HCT116 (cell line): ENCODE results near the gene RBFOX2. TPM values are rescaled to one million over a fixed set of nuclear protein-coding genes. Genes with fewer than 3 reads are reported as not detected.

Experiments used
- ATAC-seq: fragments of 200-7000 bp; cut with Tn5 transposase; 2 replicates; pipeline ENCODE4 v1.9.1; 2020; ENCODE audit warnings: mild to moderate bottlenecking, moderate library complexity
- BruUV-seq: library from RNA; stranded (reverse); fragments of 400-500 nt; replicated peaks from 2 replicates; lab custom pipeline; 2021; lab: Mats Ljungman, UMichigan
- CTCF ChIA-PET: fragments of 300-600 bp; sonication (Branson Sonifier 250); formaldehyde crosslinking; loops from one replicate; lab custom pipeline; 2021; ENCODE audit warnings: antibody characterized with exemption; lab: Charles Lee
- POLR2A ChIA-PET: fragments of 300-600, 350-600 bp; sonication (Branson Sonifier 250); formaldehyde crosslinking; loops from one replicate; lab custom pipeline; 2021; ENCODE audit warnings: antibody characterized with exemption; lab: Charles Lee
- RAD21 ChIA-PET, 2 experiments: fragments of 300-600 bp; sonication (Branson Sonifier 250); formaldehyde crosslinking; loops; one replicate each; lab custom pipeline; 2023; ENCODE audit warnings: low total read pairs in 2 of 2; ENCODE audit not compliant: uncharacterized antibody in 2 of 2, unreplicated experiment in 2 of 2, low non-redundant PET in 1 of 2; lab: Charles Lee
- DNase-seq: peaks from one replicate; pipeline ENCODE4 v3.0.0-alpha.2; 2010; ENCODE audit warnings: low read depth, low spot score
- H2AFZ ChIP-seq: fragments of 200-600 bp; shearing (Covaris generic), sonication (generic); 2 replicates; pipeline ENCODE4 v1.6.1; 2017; ENCODE audit warnings: low read depth, mixed run types, mixed read lengths, antibody characterized with exemption, low read length; ENCODE audit not compliant: poor library complexity, severe bottlenecking
- H3K27ac ChIP-seq: 2 replicates; pipeline ENCODE4 v1.5.1; 2012; ENCODE audit warnings: low read depth, low read length
- H3K27me3 ChIP-seq: fragments of 200-600 bp; sonication (generic); 2 replicates; pipeline ENCODE4 v1.6.1; 2016; ENCODE audit warnings: mixed run types, low read length, mixed read lengths; ENCODE audit not compliant: insufficient read depth
- H3K36me3 ChIP-seq, 2 experiments: fragments of 200-500 bp in 1 of 2; fragments of 200-600 bp in 1 of 2; sonication (Bioruptor generic) in 1 of 2; sonication (generic) in 1 of 2; 2 replicates each; pipeline versions ENCODE4 v1.5.1 to v1.6.1; 2014 to 2016; ENCODE audit warnings: low read length in 2 of 2, inconsistent platforms in 1 of 2, mixed read lengths in 1 of 2, mixed run types in 1 of 2; ENCODE audit not compliant: insufficient read depth in 2 of 2, control insufficient read depth in 1 of 2
- H3K4me1 ChIP-seq, 2 experiments: fragments of 200-600 bp in 1 of 2; sonication (generic) in 1 of 2; 2 replicates each; pipeline versions ENCODE4 v1.5.1 to v1.6.1; 2012 to 2017; ENCODE audit warnings: low read length in 2 of 2, inconsistent platforms in 1 of 2, mild to moderate bottlenecking in 1 of 2, mixed read lengths in 1 of 2, mixed run types in 1 of 2, moderate library complexity in 1 of 2; ENCODE audit not compliant: insufficient read depth in 2 of 2, control insufficient read depth in 1 of 2
- H3K4me2 ChIP-seq: fragments of 200-600 bp; sonication (generic); 2 replicates; pipeline ENCODE4 v1.6.1; 2017; ENCODE audit warnings: mixed run types, low read length, mixed read lengths
- H3K4me3 ChIP-seq, 2 experiments: fragments of 200-600 bp in 1 of 2; sonication (generic) in 1 of 2; replicated peaks in 1 of 2; 2 replicates each; pipeline ENCODE4 v1.5.1; 2011 to 2016; ENCODE audit warnings: low read length in 2 of 2, control low read depth in 1 of 2, low read depth in 1 of 2, mild to moderate bottlenecking in 1 of 2, mixed read lengths in 1 of 2, mixed run types in 1 of 2
- H3K79me2 ChIP-seq: fragments of 200-600 bp; sonication (generic); 2 replicates; pipeline ENCODE4 v1.6.1; 2017; ENCODE audit warnings: mild to moderate bottlenecking, mixed run types, low read length, moderate library complexity, mixed read lengths; ENCODE audit not compliant: insufficient read depth
- H3K9ac ChIP-seq: fragments of 200-600 bp; sonication (generic); 2 replicates; pipeline ENCODE4 v1.6.1; 2016; ENCODE audit warnings: low read length, mixed read lengths
- H3K9me2 ChIP-seq: fragments of 200-600 bp; sonication (generic), shearing (Covaris generic); 2 replicates; pipeline ENCODE4 v1.6.1; 2017; ENCODE audit warnings: mixed run types, mild to moderate bottlenecking, moderate library complexity; ENCODE audit not compliant: insufficient read depth
- H3K9me3 ChIP-seq, 2 experiments: fragments of 200-500 bp in 1 of 2; fragments of 200-600 bp in 1 of 2; sonication (Bioruptor generic) in 1 of 2; sonication (generic) in 1 of 2; 2 replicates each; pipeline ENCODE4 v1.6.1; 2014 to 2017; ENCODE audit warnings: low read length in 2 of 2, mixed read lengths in 2 of 2, inconsistent platforms in 1 of 2, low read depth in 1 of 2, mild to moderate bottlenecking in 1 of 2, mixed run types in 1 of 2, moderate library complexity in 1 of 2; ENCODE audit not compliant: control insufficient read depth in 1 of 2, insufficient read depth in 1 of 2
- H4K20me1 ChIP-seq: fragments of 200-600 bp; sonication (generic), shearing (Covaris generic); 2 replicates; pipeline ENCODE4 v1.6.1; 2017; ENCODE audit warnings: mixed run types, mild to moderate bottlenecking, moderate library complexity; ENCODE audit not compliant: insufficient read depth
- CEBPB ChIP-seq: IDR thresholded peaks from 2 replicates; pipeline ENCODE4 v1.6.1; 2012; ENCODE audit warnings: low read depth
- EGR1 ChIP-seq: IDR thresholded peaks from 2 replicates; pipeline ENCODE4 v1.6.1; 2012; ENCODE audit warnings: low read depth
- EZH2phosphoT487 ChIP-seq: fragments of 200-600 bp; IDR thresholded peaks from 2 replicates; pipeline ENCODE4 v1.6.1; 2018; ENCODE audit warnings: antibody characterized with exemption, borderline replicate concordance
- FOSL1 ChIP-seq: IDR thresholded peaks from 2 replicates; pipeline ENCODE4 v1.6.1; 2012; ENCODE audit warnings: low read depth
- JUND ChIP-seq: IDR thresholded peaks from 2 replicates; pipeline ENCODE4 v1.6.1; 2012
- POLR2A ChIP-seq: IDR thresholded peaks from 2 replicates; pipeline ENCODE4 v1.7.0; 2011; ENCODE audit warnings: borderline replicate concordance; ENCODE audit not compliant: insufficient read depth, insufficient read length; ENCODE audit errors: extremely low read depth
- POLR2AphosphoS5 ChIP-seq: IDR thresholded peaks from 2 replicates; pipeline ENCODE4 v1.6.1; 2011; ENCODE audit warnings: mild to moderate bottlenecking, low read depth, low read length, moderate library complexity
- REST ChIP-seq: IDR thresholded peaks from 2 replicates; pipeline ENCODE4 v1.6.1; 2012; ENCODE audit warnings: low read depth
- SIN3A ChIP-seq: IDR thresholded peaks from 2 replicates; pipeline ENCODE4 v1.6.1; 2012; ENCODE audit warnings: low read depth
- SP1 ChIP-seq: IDR thresholded peaks from 2 replicates; pipeline ENCODE4 v1.6.1; 2012; ENCODE audit warnings: low read depth
- SRF ChIP-seq: IDR thresholded peaks from 2 replicates; pipeline ENCODE4 v1.6.1; 2012; ENCODE audit warnings: low read depth
- TCF7L2 ChIP-seq: IDR thresholded peaks from 2 replicates; pipeline ENCODE4 v1.7.0; 2011; ENCODE audit warnings: borderline replicate concordance, inconsistent platforms; ENCODE audit not compliant: insufficient read depth, insufficient read length; ENCODE audit errors: extremely low read depth
- ZBTB33 ChIP-seq: IDR thresholded peaks from 2 replicates; pipeline ENCODE4 v1.6.1; 2011; ENCODE audit warnings: mild to moderate bottlenecking, low read length, moderate library complexity; ENCODE audit not compliant: insufficient replicate concordance; ENCODE audit errors: extremely low read depth
- ZNF274 ChIP-seq: fragments of 200-500 bp; sonication (Bioruptor generic); IDR thresholded peaks from 2 replicates; pipeline ENCODE4 v1.6.1; 2014; ENCODE audit warnings: mild to moderate bottlenecking, low read depth, low read length, inconsistent platforms
- intact Hi-C: fragments of 100-400 bp; cut with micrococcal nuclease; formaldehyde crosslinking; loops from 2 replicates; pipeline ENCODE4 v1.10.0; 2022
- total RNA-seq: library from RNA; stranded (reverse); gene quantifications from one replicate; pipeline ENCODE4 v1.2.1, GENCODE V29; 2021; ENCODE audit not compliant: unreplicated experiment
- TF ChIP-seq, protein P1 (sequence below): IDR thresholded peaks from 2 replicates; pipeline ENCODE4 v1.6.1; 2012
- TF ChIP-seq, protein P2 (sequence below), 3 experiments: fragments of 200-600 bp in 1 of 3; sonication (generic) in 1 of 3; IDR thresholded peaks in 2 of 3; conservative IDR thresholded peaks in 1 of 3; 2 replicates each; pipeline ENCODE4 v1.5.1; 2012 to 2017; ENCODE audit warnings: low read depth in 2 of 3, low read length in 2 of 3, antibody characterized with exemption in 1 of 3, borderline replicate concordance in 1 of 3, control low read depth in 1 of 3, mild to moderate bottlenecking in 1 of 3, mixed read lengths in 1 of 3, mixed run types in 1 of 3, moderate library complexity in 1 of 3; ENCODE audit not compliant: insufficient read depth in 1 of 3

Gene RBFOX2
- total RNA-seq, 1 experiment from 2014 or later: 83.9 TPM

DNA sequence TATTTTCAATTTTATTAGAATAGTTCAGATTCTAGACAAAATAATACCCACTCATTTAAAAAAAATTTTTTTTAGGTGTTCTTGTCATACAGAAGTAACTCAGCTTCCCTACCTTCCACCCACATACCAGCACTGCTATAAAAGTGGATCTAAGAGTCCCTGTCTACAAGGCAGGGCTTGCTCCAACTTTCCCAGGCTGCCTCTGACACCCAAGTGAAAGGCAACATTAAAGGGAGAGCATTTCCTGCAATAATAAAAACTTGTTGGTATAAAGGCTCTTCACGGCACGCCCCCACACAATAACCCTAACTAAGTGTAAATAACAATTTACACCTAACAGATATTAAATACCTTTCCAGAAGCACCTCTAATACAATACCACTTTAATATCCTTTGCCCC is 183.7 kb downstream of the RBFOX2 start:
- Histone ChIP-seq H3K4me3 (no peak overlapping the region), H3K9ac (no peak overlapping the region), H3K9me3 (no peaks in the 10 kb centered on the region), H2AFZ (no peak overlapping the region), H3K79me2 (peaks cover 39% of the 10 kb centered on the region), H3K9me2 (no peaks in the 10 kb centered on the region), H3K36me3 (no peaks in the 10 kb centered on the region), H3K27me3 (no peaks in the 10 kb centered on the region), H3K27ac (no peak overlapping the region), H4K20me1 (no peaks in the 10 kb centered on the region), H3K4me2 (no peak overlapping the region), H3K4me1 (peaks cover 21 to 33% of the 10 kb centered on the region in 2 experiments)
- ChIA-PET POLR2A (no interaction called here), CTCF (no interaction called here), RAD21 (no interaction called here)
- intact Hi-C loops: loop anchor here (5.0 kb wide), 1 partner anchor 67 kb away; no protein-coding TSS in a partner anchor
- no TSS peak for BruUV-seq
- ATAC-seq (no peak), DNase-seq (no peak)
- TF ChIP-seq ZNF274 (no peak), EGR1 (no peak), ZBTB33 (no peak), EZH2phosphoT487 (no peak), TCF7L2 (no peak), POLR2A (no peak), POLR2AphosphoS5 (no peak), CEBPB (no peak), REST (no peak), SRF (no peak), SP1 (no peak), JUND (no peak), SIN3A (no peak), FOSL1 (no peak)
- TF ChIP-seq, protein P1, sequence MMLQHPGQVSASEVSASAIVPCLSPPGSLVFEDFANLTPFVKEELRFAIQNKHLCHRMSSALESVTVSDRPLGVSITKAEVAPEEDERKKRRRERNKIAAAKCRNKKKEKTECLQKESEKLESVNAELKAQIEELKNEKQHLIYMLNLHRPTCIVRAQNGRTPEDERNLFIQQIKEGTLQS: no peak
- TF ChIP-seq, protein P2, sequence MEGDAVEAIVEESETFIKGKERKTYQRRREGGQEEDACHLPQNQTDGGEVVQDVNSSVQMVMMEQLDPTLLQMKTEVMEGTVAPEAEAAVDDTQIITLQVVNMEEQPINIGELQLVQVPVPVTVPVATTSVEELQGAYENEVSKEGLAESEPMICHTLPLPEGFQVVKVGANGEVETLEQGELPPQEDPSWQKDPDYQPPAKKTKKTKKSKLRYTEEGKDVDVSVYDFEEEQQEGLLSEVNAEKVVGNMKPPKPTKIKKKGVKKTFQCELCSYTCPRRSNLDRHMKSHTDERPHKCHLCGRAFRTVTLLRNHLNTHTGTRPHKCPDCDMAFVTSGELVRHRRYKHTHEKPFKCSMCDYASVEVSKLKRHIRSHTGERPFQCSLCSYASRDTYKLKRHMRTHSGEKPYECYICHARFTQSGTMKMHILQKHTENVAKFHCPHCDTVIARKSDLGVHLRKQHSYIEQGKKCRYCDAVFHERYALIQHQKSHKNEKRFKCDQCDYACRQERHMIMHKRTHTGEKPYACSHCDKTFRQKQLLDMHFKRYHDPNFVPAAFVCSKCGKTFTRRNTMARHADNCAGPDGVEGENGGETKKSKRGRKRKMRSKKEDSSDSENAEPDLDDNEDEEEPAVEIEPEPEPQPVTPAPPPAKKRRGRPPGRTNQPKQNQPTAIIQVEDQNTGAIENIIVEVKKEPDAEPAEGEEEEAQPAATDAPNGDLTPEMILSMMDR (IDR thresholded peaks at IDR 0.05 in 2 of 3, conservative IDR thresholded peaks at IDR 0.05 in 1 of 3; ENCODE audit: borderline replicate concordance in 1 of 3, insufficient read depth in 1 of 3, low read depth in 2 of 3, low read length in 2 of 3): no peak
